ENCODE data around the gene MDGA2. TPM values are rescaled to one million over a fixed set of nuclear protein-coding genes. Genes with fewer than 3 reads are reported as not detected.

MDGA2 gene
- total RNA-seq, 1 donor from 2014 or later, result 8.1 TPM

- Mint-ChIP-seq H3K4me3 (ENCODE audit: unreplicated experiment) (no peak overlapping the region), H3K27ac (ENCODE audit: unreplicated experiment) (no peak overlapping the region), H3K27me3 (ENCODE audit: unreplicated experiment) (no peaks in the 10 kb centered on the region), H3K36me3 (ENCODE audit: low read depth, unreplicated experiment) (no peaks in the 10 kb centered on the region), H3K4me1 (ENCODE audit: unreplicated experiment) (no peaks in the 10 kb centered on the region), H3K9me3 (ENCODE audit: unreplicated experiment) (no peaks in the 10 kb centered on the region)
- DNase-seq (ENCODE audit: low spot score), result no peak
- TF ChIP-seq CTCF (IDR thresholded peaks at IDR 0.05; ENCODE audit: unreplicated experiment), result no peak
These were observed 155.0 kb downstream of the MDGA2 start for GRCh38 chr14:47520382-47520781.

GRCh38 chr14:47511829-47512228 is 163.6 kb downstream of the MDGA2 start:
- peaks cover 2% of the 10 kb centered on the region for H3K27me3 Mint-ChIP-seq (ENCODE audit: unreplicated experiment)
- DNase-seq (ENCODE audit: low spot score), result no peak
- no peaks in the 10 kb centered on the region for H3K36me3 Mint-ChIP-seq (ENCODE audit: low read depth, unreplicated experiment)
- H3K27ac Mint-ChIP-seq (ENCODE audit: unreplicated experiment), result no peak overlapping the region
- no peaks in the 10 kb centered on the region for H3K9me3 Mint-ChIP-seq (ENCODE audit: unreplicated experiment)
- H3K4me3 Mint-ChIP-seq (ENCODE audit: unreplicated experiment), result no peak overlapping the region
- TF ChIP-seq CTCF (IDR thresholded peaks at IDR 0.05; ENCODE audit: unreplicated experiment), result no peak
- H3K4me1 Mint-ChIP-seq (ENCODE audit: unreplicated experiment), result peaks cover 2% of the 10 kb centered on the region

- H3K4me1 Mint-ChIP-seq (ENCODE audit: unreplicated experiment), result peaks cover 2% of the 10 kb centered on the region
- H3K27me3 Mint-ChIP-seq (ENCODE audit: unreplicated experiment), result peaks cover 2% of the 10 kb centered on the region
- DNase-seq (ENCODE audit: low spot score), result no peak
- H3K27ac Mint-ChIP-seq (ENCODE audit: unreplicated experiment), result no peak overlapping the region
- H3K9me3 Mint-ChIP-seq (ENCODE audit: unreplicated experiment), result no peaks in the 10 kb centered on the region
- H3K36me3 Mint-ChIP-seq (ENCODE audit: low read depth, unreplicated experiment), result no peaks in the 10 kb centered on the region
- TF ChIP-seq CTCF (IDR thresholded peaks at IDR 0.05; ENCODE audit: unreplicated experiment), result no peak
- no peak overlapping the region for H3K4me3 Mint-ChIP-seq (ENCODE audit: unreplicated experiment)
These were observed 165.4 kb downstream of the MDGA2 start for GRCh38 chr14:47509957-47510356.

- no peak for DNase-seq (ENCODE audit: low spot score)
- TF ChIP-seq CTCF (IDR thresholded peaks at IDR 0.05; ENCODE audit: unreplicated experiment), result no peak
- H3K9me3 Mint-ChIP-seq (ENCODE audit: unreplicated experiment), result no peaks in the 10 kb centered on the region
- no peak overlapping the region for H3K27ac Mint-ChIP-seq (ENCODE audit: unreplicated experiment)
- H3K4me1 Mint-ChIP-seq (ENCODE audit: unreplicated experiment), result peaks cover 2% of the 10 kb centered on the region
- H3K36me3 Mint-ChIP-seq (ENCODE audit: low read depth, unreplicated experiment), result no peaks in the 10 kb centered on the region
- H3K27me3 Mint-ChIP-seq (ENCODE audit: unreplicated experiment), result no peaks in the 10 kb centered on the region
- H3K4me3 Mint-ChIP-seq (ENCODE audit: unreplicated experiment), result no peak overlapping the region
These were observed 167.5 kb downstream of the MDGA2 start for GRCh38 chr14:47507861-47508260.

GRCh38 chr14:47500369-47500768 is 175.0 kb downstream of the MDGA2 start:
- H3K36me3 Mint-ChIP-seq (ENCODE audit: low read depth, unreplicated experiment), result no peaks in the 10 kb centered on the region
- H3K4me1 Mint-ChIP-seq (ENCODE audit: unreplicated experiment), result no peaks in the 10 kb centered on the region
- no peak for TF ChIP-seq CTCF (IDR thresholded peaks at IDR 0.05; ENCODE audit: unreplicated experiment)
- H3K9me3 Mint-ChIP-seq (ENCODE audit: unreplicated experiment), result no peaks in the 10 kb centered on the region
- H3K27ac Mint-ChIP-seq (ENCODE audit: unreplicated experiment), result no peak overlapping the region
- no peak for DNase-seq (ENCODE audit: low spot score)
- no peaks in the 10 kb centered on the region for H3K27me3 Mint-ChIP-seq (ENCODE audit: unreplicated experiment)
- no peak overlapping the region for H3K4me3 Mint-ChIP-seq (ENCODE audit: unreplicated experiment)

Data from endothelial cell (in vitro differentiated cells).